PFSK-1 (cell line): Measurements from ENCODE around the gene FADS3.

Experiments used
- FOXP2 ChIP-seq: optimal IDR thresholded peaks from 2 replicates; pipeline ENCODE3; 2011; ENCODE audit warnings: borderline replicate concordance, control low read depth, inconsistent platforms; ENCODE audit not compliant: insufficient read depth; ENCODE audit errors: extremely low read length, extremely low read depth
- POLR2AphosphoS5 ChIP-seq: IDR thresholded peaks from 2 replicates; pipeline ENCODE4 v1.6.1; 2012; ENCODE audit warnings: low read depth, mild to moderate bottlenecking, control low read depth, low read length, moderate library complexity
- REST ChIP-seq, 2 experiments: IDR thresholded peaks; 2 replicates each; pipeline versions ENCODE4 v1.6.1 to v1.8.0; 2011 to 2012; ENCODE audit warnings: low read depth in 2 of 2, low read length in 2 of 2, control low read depth in 1 of 2, inconsistent platforms in 1 of 2, mild to moderate bottlenecking in 1 of 2, moderate library complexity in 1 of 2; ENCODE audit not compliant: insufficient read depth in 1 of 2
- SIN3A ChIP-seq: IDR thresholded peaks from 2 replicates; pipeline ENCODE4 v1.6.1; 2012; ENCODE audit warnings: mild to moderate bottlenecking, low read length, moderate library complexity, borderline replicate concordance; ENCODE audit not compliant: insufficient read depth

GRCh38 chr11:61863548-61864081 lies 27.7 kb downstream of the FADS3 start:
- TF ChIP-seq REST (IDR thresholded peaks at IDR 0.05; ENCODE audit: insufficient read depth in 1 of 2, low read depth in 2 of 2, low read length in 2 of 2): no peak
- no peak for TF ChIP-seq FOXP2
- TF ChIP-seq POLR2AphosphoS5: no peak
- TF ChIP-seq SIN3A: no peak
